HepG2 (cell line): ENCODE results near the gene ATRN. TPM values are rescaled to one million over a fixed set of nuclear protein-coding genes. Genes with fewer than 3 reads are reported as not detected.

Experiments used
- CBX1 ChIP-seq: IDR thresholded peaks from one replicate; pipeline ENCODE4 v1.6.1; 2016; ENCODE audit warnings: antibody characterized with exemption, low read depth
- DDIT3 ChIP-seq: sonication (generic); formaldehyde crosslinking; IDR thresholded peaks from 2 replicates; pipeline ENCODE4 v1.4.0; 2020; ENCODE audit warnings: mild to moderate bottlenecking, missing genetic modification reagents
- MLX ChIP-seq: IDR thresholded peaks from 2 replicates; pipeline ENCODE4 v1.6.1; 2016
- MYC ChIP-seq: sonication (generic); formaldehyde crosslinking; IDR thresholded peaks from 2 replicates; pipeline ENCODE4 v1.9.0; 2021; ENCODE audit warnings: missing genetic modification reagents, borderline replicate concordance
- ZBTB10 ChIP-seq: sonication (generic); formaldehyde crosslinking; IDR thresholded peaks from 2 replicates; pipeline ENCODE4 v1.4.0; 2020; ENCODE audit warnings: missing genetic modification reagents, borderline replicate concordance
- ZMYM4 ChIP-seq: sonication (generic); formaldehyde crosslinking; IDR thresholded peaks from 2 replicates; pipeline ENCODE4 v1.8.1; 2023; ENCODE audit warnings: mild to moderate bottlenecking, missing genetic modification reagents
- ZNF230 ChIP-seq: sonication (generic); formaldehyde crosslinking; IDR thresholded peaks from 2 replicates; pipeline ENCODE4 v1.4.0; 2020; ENCODE audit warnings: mild to moderate bottlenecking, missing genetic modification reagents
- ZNF317 ChIP-seq: sonication (generic); formaldehyde crosslinking; IDR thresholded peaks from 2 replicates; pipeline ENCODE4 v1.5.0; 2020; ENCODE audit warnings: mild to moderate bottlenecking, missing genetic modification reagents
- ZNF407 ChIP-seq: sonication (generic); formaldehyde crosslinking; IDR thresholded peaks from one replicate; pipeline ENCODE4 v1.5.1; 2020; ENCODE audit warnings: mild to moderate bottlenecking, missing genetic modification reagents; ENCODE audit errors: not compliant biosample characterization
- ZNF639 ChIP-seq: conservative IDR thresholded peaks from 2 replicates; pipeline ENCODE4 v1.6.1; 2018; ENCODE audit warnings: missing genetic modification reagents
- ZNF777 ChIP-seq: sonication (generic); formaldehyde crosslinking; IDR thresholded peaks from 2 replicates; pipeline ENCODE4 v1.4.0; 2020; ENCODE audit warnings: missing genetic modification reagents
- ZNF788 ChIP-seq: sonication (generic); formaldehyde crosslinking; IDR thresholded peaks from 2 replicates; pipeline ENCODE4 v1.5.0; 2020; ENCODE audit warnings: mild to moderate bottlenecking, missing genetic modification reagents, borderline replicate concordance
- ZSCAN22 ChIP-seq: sonication (generic); formaldehyde crosslinking; IDR thresholded peaks from 2 replicates; pipeline ENCODE4 v1.4.0; 2020; ENCODE audit warnings: mild to moderate bottlenecking, missing genetic modification reagents
- polyA plus RNA-seq, 8 experiments: library from polyadenylated mRNA; depleted of rRNA in 3 of 8; stranded (reverse) in 7 of 8; unstranded in 1 of 8; fragments of >200 nt; fragmentation: Illumina TruSeq in 4 of 8; extraction: Trizol in 4 of 8; gene quantifications; 2 replicates each; pipeline versions ENCODE4 v1.2.1 to v1.2.3, GENCODE V29; 2011 to 2016; ENCODE audit warnings: low read depth in 4 of 8, missing spikeins in 1 of 8, mixed read lengths in 1 of 8; ENCODE audit not compliant: insufficient read depth in 1 of 8
- total RNA-seq, 5 experiments: library from RNA; depleted of rRNA; stranded (reverse); fragments of >200 nt; fragmentation: Illumina TruSeq; extraction: Trizol; gene quantifications; 2 replicates each; pipeline ENCODE4 v1.2.3, GENCODE V29; 2016; ENCODE audit warnings: low read depth in 1 of 5

The ATRN gene
- total and polyA plus RNA-seq, 2 of the 13 experiments (the other 11 are each of a cell fraction or from before 2014, with no cell fraction given): 44.2 to 81.1 TPM

- peak; percentile 93 for TF ChIP-seq ZBTB10 (CRISPR knock-in tag)
- no peak; the same call in 1 of the 2 replicates for TF ChIP-seq ZNF230 (CRISPR knock-in tag)
- TF ChIP-seq ZNF317 (CRISPR knock-in tag): peak; percentile 44; the same call in 1 of the 2 replicates
- TF ChIP-seq MYC: peak; percentile 48; the same call in 1 of the 2 replicates
- TF ChIP-seq ZNF639 (CRISPR knock-in tag): peak; percentile 23; the same call in 1 of the 2 replicates
- no peak for TF ChIP-seq ZNF407 (CRISPR knock-in tag)
- TF ChIP-seq CBX1: peak; percentile 80
- TF ChIP-seq ZSCAN22 (CRISPR knock-in tag): no peak
- TF ChIP-seq ZNF777 (CRISPR knock-in tag): no peak
- no peak for TF ChIP-seq MLX
- TF ChIP-seq DDIT3 (CRISPR knock-in tag): no peak
- peak; percentile 84 for TF ChIP-seq ZMYM4
- TF ChIP-seq ZNF788 (CRISPR knock-in tag): no peak
Observed at GRCh38 chr20:3658716-3659491, 188.1 kb downstream of the ATRN start (continued).
